Measurements from ENCODE around the gene CAMK1G.

The CAMK1G gene

DNA sequence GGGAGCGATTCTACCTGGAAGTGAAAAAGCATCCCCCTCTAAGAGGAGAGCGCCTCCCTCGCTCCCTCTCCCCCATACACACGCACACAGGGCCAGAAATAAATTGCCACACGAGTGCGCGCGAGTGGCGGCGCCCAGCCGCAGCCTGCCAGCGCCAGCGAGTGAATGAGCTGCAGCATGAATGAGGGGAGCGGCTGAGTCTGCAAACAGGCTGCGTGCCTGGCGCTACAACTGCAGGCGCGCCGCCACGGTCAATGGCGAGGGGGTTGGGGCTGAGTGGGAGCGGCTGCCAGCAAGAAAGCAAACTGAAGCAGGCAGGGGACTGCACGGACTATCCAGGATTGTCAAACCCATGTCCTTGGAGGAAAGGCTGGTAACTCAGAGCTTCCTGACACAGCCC is 2.2 kb downstream of the CAMK1G start:
- Mint-ChIP-seq H3K27ac (no peak overlapping the region), H3K9me3 (peaks cover 3% of the 10 kb centered on the region), H3K4me3 (no peak overlapping the region), H3K36me3 (no peaks in the 10 kb centered on the region), H3K4me1 (no peaks in the 10 kb centered on the region), H3K27me3 (no peaks in the 10 kb centered on the region)
- no peak for ATAC-seq

DNA sequence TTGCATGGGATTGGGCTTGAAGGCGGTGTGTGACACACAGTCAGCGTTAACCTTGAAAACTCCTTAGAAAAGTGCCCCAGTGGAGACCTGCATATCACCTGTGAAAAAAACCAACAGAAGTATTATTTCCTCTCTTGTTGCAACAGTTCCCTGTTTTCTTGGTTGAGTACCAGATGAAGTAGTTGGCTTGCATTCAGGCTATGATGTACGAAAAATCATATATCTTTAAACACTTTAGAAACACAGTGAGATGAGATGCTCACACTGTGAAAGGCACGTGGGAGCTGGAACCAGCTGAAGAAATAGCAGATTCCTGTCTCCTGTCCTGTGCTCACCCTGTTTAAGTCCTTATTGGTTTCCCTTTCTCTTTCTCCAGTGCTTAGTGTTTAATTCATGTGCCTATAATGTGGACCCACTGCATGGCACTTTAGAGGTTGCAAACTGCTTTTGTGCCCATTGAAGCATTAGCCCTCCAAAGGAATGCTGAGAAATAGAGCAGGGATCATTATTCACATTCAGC is 2.8 kb downstream of the CAMK1G start:
- Mint-ChIP-seq H3K27ac (no peak overlapping the region), H3K4me1 (no peaks in the 10 kb centered on the region), H3K27me3 (no peaks in the 10 kb centered on the region), H3K36me3 (no peaks in the 10 kb centered on the region), H3K4me3 (no peak overlapping the region), H3K9me3 (peaks cover 3% of the 10 kb centered on the region)
- ATAC-seq = no peak

DNA sequence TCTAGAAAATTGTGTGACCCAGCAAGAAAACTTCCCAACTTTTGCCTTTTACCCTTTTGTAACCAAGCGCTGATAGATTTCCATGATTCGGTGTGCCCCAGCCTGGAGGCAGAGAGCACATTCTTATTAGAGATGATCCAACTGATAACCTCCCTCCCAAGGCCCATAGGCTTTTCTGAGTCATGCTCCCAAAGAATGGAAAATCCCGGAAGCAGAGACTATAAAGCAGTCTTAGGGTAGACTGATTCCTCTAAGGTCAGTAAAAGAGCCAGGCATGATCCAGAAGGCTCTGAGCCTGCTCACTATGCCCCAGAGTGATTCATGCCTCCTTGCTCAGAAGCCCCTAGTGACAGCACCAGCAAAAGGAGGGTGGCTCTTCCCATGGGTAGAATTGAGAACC is 4.3 kb downstream of the CAMK1G start:
- Mint-ChIP-seq H3K27ac (no peak overlapping the region), H3K4me3 (no peak overlapping the region)

DNA sequence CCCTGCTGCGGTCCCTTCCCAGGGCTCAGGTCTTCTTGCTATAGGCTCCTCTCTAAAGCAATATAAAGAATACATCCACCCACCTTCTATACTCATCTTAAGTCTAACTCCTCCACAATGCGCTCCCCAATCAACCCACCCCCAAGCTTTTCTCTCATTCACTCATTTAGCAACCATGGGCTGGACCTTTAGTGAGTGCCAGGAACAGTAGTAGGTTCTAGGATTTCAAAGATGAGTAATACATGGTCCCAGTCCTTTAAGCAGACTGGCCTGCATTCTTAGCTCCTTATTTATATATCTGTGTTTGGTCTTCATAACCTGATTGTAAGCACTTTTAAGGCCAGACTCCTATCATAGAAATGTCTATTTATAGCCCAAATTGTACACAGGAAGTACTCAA is 5.9 kb downstream of the CAMK1G start:
- Mint-ChIP-seq H3K27me3 (peaks cover 21% of the 10 kb centered on the region), H3K9me3 (peaks cover 3% of the 10 kb centered on the region), H3K4me3 (no peak overlapping the region), H3K4me1 (no peaks in the 10 kb centered on the region), H3K27ac (no peak overlapping the region), H3K36me3 (no peaks in the 10 kb centered on the region)
- no peak for ATAC-seq

More for the DNA sequence above, 4.3 kb downstream of the CAMK1G start:
- no peaks in the 10 kb centered on the region for H3K4me1 Mint-ChIP-seq
- peaks cover 3% of the 10 kb centered on the region for H3K9me3 Mint-ChIP-seq
- no peak for ATAC-seq
- no peaks in the 10 kb centered on the region for H3K36me3 Mint-ChIP-seq
- peaks cover 7% of the 10 kb centered on the region for H3K27me3 Mint-ChIP-seq

DNA sequence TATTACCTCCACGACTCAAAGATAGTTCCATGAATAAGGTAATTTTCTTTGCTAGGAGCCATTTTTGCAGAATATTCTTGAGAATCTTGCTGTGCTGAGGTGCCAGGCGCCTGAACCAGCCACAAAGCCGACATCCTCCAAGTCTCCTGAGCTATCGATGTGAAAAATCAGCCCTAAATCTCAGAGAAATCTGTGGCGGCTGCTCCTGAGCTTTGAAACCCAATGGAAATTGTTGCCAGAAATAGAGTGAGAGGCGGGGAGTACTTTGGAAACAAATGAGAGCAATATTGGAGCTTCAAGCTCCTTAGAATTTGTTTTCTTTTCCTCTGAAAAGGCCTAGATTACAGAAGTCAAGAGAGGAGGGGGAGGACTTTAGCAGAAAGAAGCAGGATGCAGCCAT is 6.3 kb downstream of the CAMK1G start:
- Mint-ChIP-seq H3K36me3 (no peaks in the 10 kb centered on the region), H3K4me1 (no peaks in the 10 kb centered on the region), H3K4me3 (no peak overlapping the region), H3K27ac (no peak overlapping the region), H3K27me3 (peaks cover 21% of the 10 kb centered on the region), H3K9me3 (peaks cover 3% of the 10 kb centered on the region)
- ATAC-seq = no peak

DNA sequence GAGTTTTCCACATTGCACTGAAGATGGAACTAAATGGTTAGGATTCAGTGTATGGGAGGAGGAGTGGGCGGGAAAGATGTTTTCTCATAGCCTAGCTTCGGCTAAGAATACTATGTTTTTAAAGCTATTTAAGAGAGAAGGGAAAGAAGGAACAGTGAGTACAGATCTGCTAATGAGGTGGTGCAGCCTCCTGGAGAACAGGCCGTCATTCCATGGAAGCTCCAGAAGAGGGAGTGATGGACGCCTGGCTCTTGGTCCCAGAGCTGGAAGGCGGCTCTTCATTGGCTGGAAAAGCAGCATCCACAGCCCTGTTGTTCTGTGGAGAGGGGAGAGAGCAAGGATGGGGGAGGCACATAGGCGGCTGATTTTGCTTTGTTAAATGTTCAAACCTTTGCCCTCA is 6.9 kb downstream of the CAMK1G start:
- H3K36me3 Mint-ChIP-seq = no peaks in the 10 kb centered on the region
- H3K9me3 Mint-ChIP-seq = peaks cover 3% of the 10 kb centered on the region
- H3K4me1 Mint-ChIP-seq = no peaks in the 10 kb centered on the region
- no peak overlapping the region for H3K4me3 Mint-ChIP-seq
- no peak for ATAC-seq
- H3K27me3 Mint-ChIP-seq = peaks cover 25% of the 10 kb centered on the region
- no peak overlapping the region for H3K27ac Mint-ChIP-seq

DNA sequence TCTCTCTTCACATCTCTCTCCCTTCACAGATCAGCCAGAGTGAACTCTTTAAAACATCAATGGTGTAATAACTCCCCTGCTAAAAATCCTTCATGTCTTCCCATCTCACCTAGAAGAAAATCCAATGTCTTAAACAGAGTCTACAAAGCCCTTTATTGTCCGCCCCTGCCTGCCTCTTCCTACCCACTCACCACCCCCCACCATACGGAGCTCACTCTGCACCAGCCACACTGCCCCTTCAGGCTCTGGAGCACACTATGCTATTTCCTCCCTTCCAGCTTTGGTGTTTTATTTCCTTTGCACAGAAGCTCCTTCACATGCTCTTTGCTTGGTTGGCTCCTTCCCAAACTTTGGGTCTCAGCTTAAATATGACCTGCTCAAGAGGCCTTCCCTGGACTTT is 10.2 kb downstream of the CAMK1G start:
- Mint-ChIP-seq H3K4me1 (no peaks in the 10 kb centered on the region), H3K27ac (no peak overlapping the region), H3K27me3 (peaks cover 40% of the 10 kb centered on the region), H3K36me3 (no peaks in the 10 kb centered on the region), H3K4me3 (no peak overlapping the region), H3K9me3 (no peaks in the 10 kb centered on the region)
- no peak for ATAC-seq

DNA sequence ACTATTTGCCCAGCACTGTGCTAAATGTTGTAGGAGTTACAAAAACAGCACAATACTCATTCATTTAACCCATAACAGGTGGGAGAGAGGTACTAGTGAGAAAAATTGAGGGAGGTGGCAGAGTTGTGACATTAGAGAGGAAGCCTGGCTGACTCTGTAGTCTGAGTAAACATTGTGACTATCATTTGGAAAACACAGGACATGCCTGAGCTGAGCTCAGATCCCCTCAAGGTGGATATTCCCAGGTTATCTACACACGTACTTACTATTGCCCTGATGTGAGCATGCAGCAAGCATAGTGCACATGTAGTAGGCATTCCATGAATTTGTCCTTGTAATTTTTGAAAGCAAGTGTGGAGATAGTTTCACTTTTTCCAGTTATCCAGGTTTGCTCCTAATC is 10.9 kb downstream of the CAMK1G start:
- Mint-ChIP-seq H3K27me3 (peaks cover 47% of the 10 kb centered on the region), H3K36me3 (no peaks in the 10 kb centered on the region), H3K4me1 (no peaks in the 10 kb centered on the region), H3K4me3 (no peak overlapping the region), H3K27ac (no peak overlapping the region), H3K9me3 (no peaks in the 10 kb centered on the region)
- no peak for ATAC-seq

DNA sequence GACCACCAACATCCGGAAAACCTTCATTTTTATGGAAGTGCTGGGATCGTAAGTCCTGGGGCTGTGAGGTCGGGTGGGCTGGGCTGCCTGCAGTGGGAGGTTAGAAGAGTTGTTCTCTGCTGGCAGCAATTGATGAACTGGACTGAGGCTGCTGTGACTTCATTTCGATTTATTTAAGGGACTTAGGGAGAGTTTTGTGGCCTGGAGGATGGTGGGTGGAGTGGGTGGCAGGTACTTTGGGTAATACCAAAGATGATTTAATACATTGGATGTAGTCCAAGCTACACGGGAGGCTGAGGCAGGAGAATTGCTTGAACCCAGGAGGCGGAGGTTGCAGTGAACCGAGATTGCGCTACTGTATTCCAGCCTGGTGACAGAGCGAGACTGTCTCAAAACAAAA is 11.5 kb downstream of the CAMK1G start:
- Mint-ChIP-seq H3K4me3 (no peak overlapping the region), H3K27ac (no peak overlapping the region), H3K9me3 (no peaks in the 10 kb centered on the region), H3K36me3 (no peaks in the 10 kb centered on the region), H3K27me3 (peaks cover 53% of the 10 kb centered on the region), H3K4me1 (no peaks in the 10 kb centered on the region)
- ATAC-seq = no peak

DNA sequence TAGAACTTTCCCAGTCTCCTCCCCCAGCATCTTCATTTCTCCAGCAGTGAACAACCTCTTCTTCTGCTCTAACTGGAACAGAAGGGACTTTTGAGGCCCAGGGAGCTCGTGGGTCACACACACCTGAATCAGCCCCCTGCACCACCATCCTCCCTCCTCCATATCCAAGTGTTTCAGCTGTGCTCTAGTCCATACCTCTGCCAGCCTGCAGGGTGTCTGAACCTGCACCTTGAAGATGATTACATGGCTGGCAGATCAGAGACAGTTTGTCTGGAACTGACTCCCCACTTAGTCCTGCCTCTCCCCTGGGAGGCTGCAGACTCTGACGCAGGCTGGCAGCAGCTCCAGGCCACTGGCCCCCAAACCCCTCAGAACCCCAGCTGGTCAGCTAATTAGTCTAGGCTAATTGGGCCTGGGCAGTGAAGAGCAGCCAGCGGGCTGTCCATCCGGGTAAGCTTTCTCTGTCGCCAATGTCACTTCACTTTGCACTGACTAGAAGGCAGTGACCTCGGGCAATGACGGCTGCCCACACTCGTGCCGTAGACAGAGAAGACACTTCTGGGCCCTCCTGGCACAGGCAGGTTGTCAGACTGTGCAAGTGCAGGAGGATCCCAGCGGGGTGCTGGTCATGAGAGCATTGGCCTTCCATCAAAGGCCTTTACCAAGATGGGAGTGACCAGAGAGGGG is 12.2 kb downstream of the CAMK1G start:
- Mint-ChIP-seq H3K27me3 (peaks cover 53% of the 10 kb centered on the region), H3K4me1 (no peaks in the 10 kb centered on the region)
- ATAC-seq = peak; percentile 6

DNA sequence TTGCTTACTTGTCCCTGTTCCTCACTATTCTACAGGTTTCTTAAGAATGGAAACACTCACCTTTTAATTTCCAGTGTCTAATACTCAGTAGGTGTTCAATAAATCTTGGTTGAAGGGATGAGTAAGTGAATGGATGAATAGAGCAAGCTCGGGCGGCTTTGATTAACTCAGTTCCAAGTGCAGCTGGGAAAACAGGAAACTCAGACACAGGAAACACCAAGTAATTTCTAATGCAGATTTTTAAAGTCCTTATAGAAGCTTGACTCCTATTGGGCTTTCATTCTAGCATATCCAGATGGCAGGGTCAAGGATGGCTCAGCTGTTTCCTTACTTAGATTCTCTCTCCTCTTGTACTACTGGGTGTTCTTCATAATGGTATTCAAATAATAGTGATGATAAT is 14.0 kb downstream of the CAMK1G start:
- Mint-ChIP-seq H3K27me3 (peaks cover 50% of the 10 kb centered on the region), H3K9me3 (no peaks in the 10 kb centered on the region), H3K27ac (no peak overlapping the region), H3K36me3 (no peaks in the 10 kb centered on the region), H3K4me1 (no peaks in the 10 kb centered on the region), H3K4me3 (no peak overlapping the region)
- ATAC-seq = no peak

More for the DNA sequence above, 12.2 kb downstream of the CAMK1G start:
- no peak overlapping the region for H3K4me3 Mint-ChIP-seq
- no peaks in the 10 kb centered on the region for H3K36me3 Mint-ChIP-seq
- no peak overlapping the region for H3K27ac Mint-ChIP-seq
- no peaks in the 10 kb centered on the region for H3K9me3 Mint-ChIP-seq

DNA sequence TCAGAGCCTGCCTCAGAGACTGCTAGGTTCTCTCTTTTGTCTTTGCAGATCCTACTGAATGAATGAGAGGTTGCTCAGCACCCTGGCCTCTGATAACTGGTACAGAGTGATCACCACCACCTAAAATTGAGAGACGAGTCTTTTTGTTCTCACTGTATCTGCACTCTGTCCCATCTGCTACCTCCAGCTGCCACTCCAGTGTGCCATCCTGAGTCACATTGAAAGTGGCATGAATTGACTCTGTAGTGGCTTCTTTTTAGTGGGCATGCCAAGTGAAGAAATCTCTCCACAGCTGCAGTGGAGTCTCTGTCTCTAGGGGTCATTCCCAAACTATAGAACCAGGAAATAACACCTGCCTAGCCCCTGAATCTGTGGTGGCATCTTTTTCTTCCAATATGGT is 14.7 kb downstream of the CAMK1G start:
- no peak for ATAC-seq
- Mint-ChIP-seq H3K27ac (no peak overlapping the region), H3K36me3 (no peaks in the 10 kb centered on the region), H3K4me3 (no peak overlapping the region), H3K9me3 (no peaks in the 10 kb centered on the region), H3K4me1 (no peaks in the 10 kb centered on the region), H3K27me3 (peaks cover 43% of the 10 kb centered on the region)

DNA sequence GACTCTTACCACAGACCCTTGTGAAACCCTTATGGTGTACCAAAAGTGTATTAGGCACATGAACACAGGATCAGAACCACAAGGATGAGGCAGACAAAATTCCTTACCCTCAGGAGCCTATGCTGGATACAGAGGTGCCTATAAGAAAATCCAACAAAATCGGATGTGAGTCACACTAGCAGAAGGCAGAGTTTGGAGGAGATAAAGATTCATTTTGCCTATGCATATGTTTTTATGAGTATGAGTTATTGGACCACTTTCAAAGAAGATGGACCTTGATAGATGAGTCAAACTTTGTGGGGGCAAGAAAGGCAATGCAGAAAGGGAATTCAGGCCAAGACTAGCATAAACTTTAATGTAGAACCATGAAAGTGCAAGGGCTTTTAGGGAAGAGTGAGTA is 17.0 kb downstream of the CAMK1G start:
- H3K4me3 Mint-ChIP-seq = no peak overlapping the region
- H3K36me3 Mint-ChIP-seq = no peaks in the 10 kb centered on the region
- H3K4me1 Mint-ChIP-seq = no peaks in the 10 kb centered on the region
- no peaks in the 10 kb centered on the region for H3K9me3 Mint-ChIP-seq
- no peak for ATAC-seq
- H3K27me3 Mint-ChIP-seq = peaks cover 27% of the 10 kb centered on the region
- H3K27ac Mint-ChIP-seq = no peak overlapping the region

DNA sequence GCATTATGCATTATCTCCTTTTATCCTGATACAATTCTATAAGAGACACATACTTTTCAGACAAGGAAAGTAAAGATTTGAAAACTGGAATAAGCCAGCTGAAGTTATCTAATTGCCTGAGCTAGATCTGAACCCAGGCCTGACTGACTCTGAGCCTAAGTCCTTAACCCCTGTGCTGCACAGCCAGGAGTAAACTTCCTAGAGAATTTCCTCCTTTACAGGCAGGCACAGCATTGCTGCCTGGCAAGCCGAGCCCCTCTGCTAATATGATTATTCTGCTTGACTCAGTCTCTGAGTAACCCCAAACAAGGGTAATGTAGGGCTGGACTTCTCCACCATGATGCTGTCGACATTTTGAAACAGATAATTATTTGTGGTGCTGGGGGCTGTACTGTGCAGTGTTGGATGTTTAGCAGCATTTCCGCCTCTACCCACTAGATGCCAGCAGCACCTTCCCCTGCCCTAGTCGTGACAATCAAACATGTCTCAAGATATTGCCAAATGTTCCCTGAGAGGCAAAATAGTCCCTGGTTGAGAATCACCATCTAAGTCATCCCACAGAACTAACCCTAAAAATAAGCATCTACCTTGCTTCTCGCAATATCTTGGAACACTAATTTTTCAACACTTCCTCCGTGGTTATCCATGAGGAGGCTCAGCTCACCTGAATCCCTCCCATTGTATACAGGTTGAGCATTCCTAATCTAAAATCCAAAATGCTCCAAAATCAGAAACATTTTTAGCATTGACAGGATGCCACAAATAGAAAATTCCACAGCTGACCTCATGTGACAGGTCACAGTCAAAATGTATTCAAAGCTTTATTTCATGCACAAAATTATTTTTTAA is 18.5 kb downstream of the CAMK1G start:
- no peaks in the 10 kb centered on the region for H3K9me3 Mint-ChIP-seq
- peak; percentile 60 for ATAC-seq
- H3K36me3 Mint-ChIP-seq = no peaks in the 10 kb centered on the region
- no peaks in the 10 kb centered on the region for H3K4me1 Mint-ChIP-seq
- H3K27me3 Mint-ChIP-seq = peaks cover 19% of the 10 kb centered on the region
- H3K27ac Mint-ChIP-seq = no peak overlapping the region
- H3K4me3 Mint-ChIP-seq = no peak overlapping the region

DNA sequence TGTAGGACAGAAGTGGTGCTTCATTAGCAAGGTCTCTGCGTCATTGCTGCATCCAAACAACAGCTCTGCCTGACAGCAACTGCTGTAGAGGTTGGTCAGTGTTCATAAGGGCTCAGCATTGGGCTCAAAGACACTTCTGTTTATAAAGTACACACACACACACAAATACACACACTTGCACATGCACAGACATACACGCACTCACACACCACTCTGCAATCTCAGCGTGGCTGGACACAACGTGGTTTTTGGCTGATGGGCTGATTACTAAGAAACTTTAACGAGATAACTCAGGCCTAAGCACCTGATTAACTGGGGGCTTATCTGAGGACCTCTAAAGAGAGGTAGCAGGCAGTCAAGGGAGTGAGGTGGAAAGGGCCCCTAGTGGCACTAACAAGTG is 20.4 kb downstream of the CAMK1G start:
- H3K27ac Mint-ChIP-seq = no peak overlapping the region
- no peak for ATAC-seq
- H3K4me1 Mint-ChIP-seq = no peaks in the 10 kb centered on the region

More for the DNA sequence above, 20.4 kb downstream of the CAMK1G start:
- H3K36me3 Mint-ChIP-seq = no peaks in the 10 kb centered on the region
- no peak overlapping the region for H3K4me3 Mint-ChIP-seq
- H3K27me3 Mint-ChIP-seq = peaks cover 12% of the 10 kb centered on the region
- H3K9me3 Mint-ChIP-seq = no peaks in the 10 kb centered on the region
